Measurements from ENCODE around the gene GSG1L.

GSG1L gene

GRCh38 chr16:28090646-28091377 lies 27.3 kb upstream of the GSG1L start:
- no peak for DNase-seq

DNA sequence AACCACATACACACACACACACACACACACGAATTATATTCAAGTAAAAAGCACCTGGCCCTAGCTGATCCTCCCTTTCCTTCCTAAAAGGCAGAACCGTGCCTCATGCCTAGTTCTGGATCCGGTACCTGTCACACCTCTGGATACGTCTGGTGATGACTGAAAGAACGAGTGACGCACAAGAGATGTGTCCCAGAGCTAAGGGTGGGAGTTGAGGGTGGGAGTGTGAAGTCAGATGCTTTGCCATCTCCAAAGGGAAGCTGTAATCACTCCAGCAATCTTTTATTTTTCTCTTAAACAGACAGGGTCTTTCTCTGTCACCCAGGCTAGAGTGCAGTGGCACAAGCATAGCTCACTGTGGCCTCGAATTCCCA lies 26.5 kb upstream of the GSG1L start:
- DNase-seq: no peak

DNA sequence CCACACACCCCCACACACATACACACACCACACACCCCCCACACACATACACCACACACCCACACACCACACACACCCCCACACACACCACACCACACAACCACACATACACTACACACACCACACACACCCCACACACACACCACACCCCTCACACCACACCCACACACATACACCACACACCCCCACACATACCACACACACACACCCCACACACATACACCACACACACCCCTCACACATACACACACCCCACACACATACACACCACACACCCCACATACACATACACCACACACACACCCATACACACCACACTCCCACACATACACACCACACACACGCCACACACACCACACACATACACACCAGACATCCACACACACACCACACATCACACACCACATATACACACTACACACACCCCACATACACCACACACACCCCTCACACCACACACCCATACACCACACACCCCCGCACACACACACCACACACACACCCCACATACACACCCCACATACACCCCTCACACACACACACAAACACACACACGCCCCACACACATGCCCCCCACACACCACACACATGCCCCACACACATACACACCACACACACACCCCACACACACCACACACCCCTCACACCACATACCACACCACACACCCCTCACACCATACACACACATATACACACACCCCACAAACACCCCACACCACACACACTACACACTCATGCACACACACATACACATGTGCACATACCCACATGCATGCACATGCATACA lies 25.9 kb upstream of the GSG1L start:
- DNase-seq: no peak

GRCh38 chr16:28087675-28088300 lies 24.3 kb upstream of the GSG1L start:
- DNase-seq: no peak

GRCh38 chr16:28087140-28087660 lies 23.7 kb upstream of the GSG1L start:
- no peak for DNase-seq

GRCh38 chr16:28086186-28087139 lies 22.9 kb upstream of the GSG1L start:
- no peak for DNase-seq

DNA sequence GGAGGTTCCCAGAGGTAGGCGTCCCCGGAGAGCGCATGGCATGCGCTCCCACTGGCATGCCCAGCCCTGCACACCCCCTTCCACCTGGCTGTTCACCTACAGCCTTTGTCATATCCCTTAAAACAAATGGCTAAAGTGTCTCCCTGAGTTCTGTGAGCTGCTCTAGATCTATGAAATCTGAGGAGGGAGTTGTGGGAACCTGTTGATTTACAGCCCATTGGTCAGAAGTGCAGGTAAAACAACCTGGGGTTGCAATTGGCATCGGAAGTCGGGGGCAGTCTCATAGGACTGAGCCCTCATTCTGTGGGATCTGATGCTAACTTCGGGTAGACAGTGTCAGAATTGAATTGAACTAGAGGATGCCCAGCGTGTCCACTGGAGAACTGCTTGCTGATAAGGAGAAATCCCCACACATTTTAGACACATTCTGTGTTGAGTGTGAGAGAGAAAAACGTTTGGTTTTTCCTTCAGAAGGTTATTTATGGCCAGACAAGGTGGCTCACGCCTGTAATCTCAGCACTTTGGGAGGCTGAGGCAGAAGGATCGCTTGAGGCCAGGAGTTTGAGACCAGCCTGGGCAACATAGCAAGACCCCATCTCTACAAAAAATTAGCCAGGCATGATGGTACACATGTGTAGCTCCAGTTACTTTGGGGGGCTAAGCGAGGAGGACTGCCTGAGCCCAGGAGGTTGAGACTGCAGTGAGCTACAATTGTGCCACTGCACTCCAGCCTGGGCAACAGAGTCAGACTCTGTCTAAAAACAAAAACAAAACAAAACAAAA lies 22.1 kb upstream of the GSG1L start:
- no peak for DNase-seq

DNA sequence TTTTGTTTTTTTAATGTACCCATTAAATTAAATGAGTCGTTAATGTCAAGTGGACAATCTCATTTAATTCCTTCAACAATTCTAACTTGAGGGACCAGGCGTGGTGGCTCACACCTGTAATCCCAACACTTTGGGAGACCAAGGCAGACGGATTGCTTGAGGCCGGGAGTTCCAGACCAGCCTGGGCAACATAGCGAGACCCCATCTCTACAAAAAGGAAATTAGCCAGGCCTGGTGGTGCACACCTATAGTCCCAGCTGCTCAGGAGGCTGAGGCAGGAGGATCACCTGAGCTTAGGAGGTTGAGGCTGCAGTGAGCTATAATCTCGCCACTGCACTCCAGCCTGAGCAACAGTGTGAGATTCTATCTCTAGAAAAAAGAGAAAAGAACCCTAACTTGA lies 20.7 kb upstream of the GSG1L start:
- no peak for DNase-seq

DNA sequence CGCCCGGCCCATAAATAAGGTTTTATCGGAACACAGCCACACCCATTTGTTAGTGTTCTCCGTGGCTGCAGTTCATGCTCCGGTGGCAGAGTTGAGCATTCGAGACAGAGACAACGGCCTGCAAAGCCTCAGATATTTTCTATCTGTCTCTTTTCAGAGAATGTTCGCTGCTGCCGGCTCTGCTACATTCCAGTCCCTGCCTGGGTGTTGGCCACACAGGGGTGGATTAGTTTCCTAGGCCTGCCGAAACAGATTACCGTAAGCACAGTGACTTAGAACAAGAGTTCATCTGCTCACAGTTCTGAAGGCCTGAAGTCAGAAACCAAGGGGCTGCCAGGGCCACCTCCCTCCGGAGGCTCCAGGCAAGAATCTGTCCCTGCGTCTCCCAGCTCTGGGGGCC lies 19.1 kb upstream of the GSG1L start:
- DNase-seq: no peak

DNA sequence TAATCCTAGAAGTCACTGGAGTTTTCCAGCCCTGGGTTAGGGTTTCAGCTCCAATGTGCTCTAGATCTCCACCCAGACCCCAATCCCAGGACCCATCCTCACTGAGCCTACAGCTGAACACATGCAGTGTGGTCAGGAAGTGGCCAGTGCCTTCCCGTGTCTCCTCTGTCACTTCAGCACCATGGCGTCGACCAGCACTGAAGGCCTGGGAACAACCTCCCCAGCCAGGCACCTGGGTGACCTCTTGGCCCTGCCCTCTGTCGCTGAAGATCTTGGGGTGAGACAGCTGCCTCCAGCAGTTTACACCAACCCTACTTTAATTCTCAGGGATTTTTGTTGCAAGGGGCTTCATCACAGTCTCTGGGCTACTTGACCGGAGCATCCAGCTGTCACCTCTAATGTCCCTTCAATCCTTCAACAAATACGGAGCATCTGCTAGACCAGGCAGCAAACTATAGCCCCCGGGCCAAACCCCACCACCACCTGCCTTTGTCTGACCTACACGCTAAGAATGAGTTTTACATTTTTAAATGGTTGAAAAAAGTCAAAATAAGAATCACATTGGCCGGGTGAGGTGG lies 18.0 kb upstream of the GSG1L start:
- no peak for DNase-seq

DNA sequence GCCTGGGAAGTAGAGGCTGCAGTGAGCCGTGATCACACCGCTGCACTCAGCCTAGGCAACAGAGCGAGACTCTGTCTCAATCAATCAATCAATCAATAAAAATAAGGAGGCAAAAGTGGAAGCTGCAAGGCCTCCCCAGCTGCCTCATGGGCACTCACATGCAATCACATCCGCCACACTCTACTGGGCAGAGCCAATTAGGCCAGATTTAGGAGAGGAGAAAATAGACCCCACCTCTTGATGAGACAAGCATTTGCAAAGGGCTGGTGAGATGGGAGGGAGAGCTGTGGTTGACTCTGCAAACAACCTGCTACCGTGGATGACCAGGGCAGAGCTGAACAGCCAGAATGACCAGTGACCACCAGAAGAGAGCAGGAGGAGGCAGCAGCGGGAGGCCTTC lies 14.7 kb upstream of the GSG1L start:
- DNase-seq: no peak

DNA sequence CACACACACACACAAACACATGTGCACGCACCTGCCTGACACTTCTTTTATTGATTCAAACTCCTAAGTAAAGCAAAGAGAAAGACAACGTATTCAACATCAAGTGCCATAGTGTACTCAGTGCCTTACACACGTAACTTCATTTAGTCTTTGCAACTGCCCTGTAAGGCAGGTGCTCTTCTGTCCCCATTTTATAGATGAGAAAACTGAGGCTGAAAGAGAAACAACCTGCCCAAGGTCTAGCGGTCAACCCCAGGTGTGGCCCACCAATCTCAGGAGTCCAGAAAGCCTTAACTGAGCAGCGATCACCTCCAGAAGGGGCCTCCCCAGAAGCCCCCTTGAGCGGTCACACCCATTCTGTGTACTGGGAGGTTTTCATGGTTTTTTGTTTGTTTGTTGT lies 10.3 kb upstream of the GSG1L start:
- no peak for DNase-seq

GRCh38 chr16:28072087-28072486 lies 8.6 kb upstream of the GSG1L start:
- DNase-seq: no peak

DNA sequence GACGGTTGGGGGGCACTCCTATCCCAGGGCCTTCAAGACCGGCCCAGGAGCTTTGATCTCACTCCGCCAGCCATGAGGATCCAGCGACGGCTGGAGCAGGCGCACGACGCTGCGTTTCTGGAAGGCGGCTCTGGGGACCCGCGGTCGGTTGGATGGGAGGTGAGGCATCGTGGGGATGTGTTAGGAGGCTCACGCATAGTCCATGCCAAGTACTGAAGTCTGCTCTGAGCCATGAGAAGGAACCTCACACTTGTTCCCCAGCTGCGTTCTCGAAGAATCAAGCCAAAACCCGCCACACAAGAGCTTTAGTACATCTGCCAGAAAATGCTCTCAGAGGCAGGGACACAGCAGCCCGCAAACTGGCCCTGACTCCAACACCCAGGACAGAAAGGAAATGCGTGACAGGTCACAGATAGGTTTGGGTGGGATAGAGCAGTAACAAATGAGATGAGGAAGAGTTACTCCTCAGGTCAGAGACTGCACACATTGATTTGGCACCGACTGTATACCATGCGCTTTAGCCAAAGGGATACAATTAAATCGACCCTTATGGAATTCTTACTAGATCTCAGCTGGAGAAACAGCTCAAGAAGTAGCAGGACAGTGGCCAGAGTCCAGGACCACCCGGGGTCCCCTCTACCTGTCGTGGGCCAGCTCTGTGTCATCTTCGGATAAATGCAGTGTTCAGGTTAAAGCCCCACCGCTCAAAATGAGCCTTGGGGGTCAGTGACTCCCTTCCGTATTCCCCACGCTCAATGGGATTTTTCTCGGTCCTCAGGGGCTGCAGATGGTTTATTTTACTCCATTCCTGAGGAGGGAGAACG lies 6.7 kb upstream of the GSG1L start:
- DNase-seq: no peak

DNA sequence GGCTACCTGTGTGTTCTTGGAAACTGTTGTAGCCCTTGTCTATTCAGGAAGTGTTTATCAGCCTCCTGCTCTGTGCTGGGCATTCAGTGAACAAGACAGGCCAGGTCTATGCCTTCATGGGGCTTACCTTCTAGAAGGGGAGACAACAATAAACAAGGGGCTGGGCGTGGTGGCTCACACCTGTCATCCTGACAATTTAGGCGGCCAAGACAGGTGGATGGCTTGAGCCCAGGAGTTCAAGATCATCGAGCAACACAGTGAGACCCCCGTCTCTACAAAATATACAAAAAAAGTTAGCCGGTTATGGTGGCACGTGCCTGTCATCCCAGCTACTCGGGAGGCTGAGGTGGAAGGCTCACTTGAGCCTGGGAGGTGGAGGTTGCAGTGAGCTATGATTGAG lies 5.5 kb upstream of the GSG1L start:
- DNase-seq: no peak

GRCh38 chr16:28067604-28068379 lies 4.3 kb upstream of the GSG1L start:
- no peak for DNase-seq

- DNase-seq: no peak
These were observed 1.3 kb upstream of the GSG1L start for GRCh38 chr16:28064706-28065249.

GRCh38 chr16:28064150-28064549 lies 636 bp upstream of the GSG1L start:
- DNase-seq: no peak

DNA sequence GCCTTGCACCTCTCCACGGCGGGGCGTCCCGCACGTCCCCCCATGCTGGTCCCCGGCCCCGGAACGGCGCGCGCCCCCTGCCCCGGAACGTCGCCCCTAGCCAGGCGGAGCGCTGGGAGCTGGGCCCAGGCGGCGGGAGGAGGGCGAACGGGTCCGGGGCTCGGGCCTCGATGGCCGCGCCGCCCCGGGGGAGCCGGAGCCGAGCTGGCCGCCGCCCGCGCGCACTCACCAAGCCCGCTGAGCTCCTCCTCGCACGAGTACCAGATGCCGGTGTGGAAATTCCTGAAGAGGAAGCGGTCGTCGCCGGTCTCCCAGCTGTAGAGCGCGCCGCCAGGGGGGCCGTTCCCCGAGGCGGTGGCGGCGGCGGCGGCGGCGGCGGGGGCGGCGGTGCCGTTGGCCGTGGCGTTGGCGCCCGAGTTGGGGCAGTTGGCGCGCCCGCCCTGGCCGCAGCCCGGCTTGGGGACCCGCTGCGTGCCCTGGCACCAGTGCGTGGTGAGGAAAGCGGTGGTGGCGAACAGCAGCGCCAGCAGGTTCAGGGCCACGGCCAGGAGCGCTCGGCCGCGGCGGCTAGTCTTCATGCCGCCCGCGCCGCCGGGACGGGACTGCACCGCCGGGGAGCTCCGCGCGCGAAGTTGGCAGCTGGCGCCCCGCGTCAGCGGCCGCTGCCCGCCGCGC lies 530 bp downstream of the GSG1L start:
- DNase-seq: no peak

All from T1000 (cell line).